C1 segment of cervical spinal cord (tissue), 14 donors: ENCODE results near the gene PEMT.
A peak's percentile ranks its signal among the peaks of the same experiment; 100 is the strongest.
"Not testable (repeated sequence)": the region's sequence is repeated elsewhere in the genome, so short reads cannot be mapped to it uniquely, and the experiment has no call there.

ENCODE experiments used
- DNase-seq, 14 donors: peaks; one replicate each; lab custom pipeline; 2025; lab: John Stamatoyannopoulos, UW

PEMT gene

DNA sequence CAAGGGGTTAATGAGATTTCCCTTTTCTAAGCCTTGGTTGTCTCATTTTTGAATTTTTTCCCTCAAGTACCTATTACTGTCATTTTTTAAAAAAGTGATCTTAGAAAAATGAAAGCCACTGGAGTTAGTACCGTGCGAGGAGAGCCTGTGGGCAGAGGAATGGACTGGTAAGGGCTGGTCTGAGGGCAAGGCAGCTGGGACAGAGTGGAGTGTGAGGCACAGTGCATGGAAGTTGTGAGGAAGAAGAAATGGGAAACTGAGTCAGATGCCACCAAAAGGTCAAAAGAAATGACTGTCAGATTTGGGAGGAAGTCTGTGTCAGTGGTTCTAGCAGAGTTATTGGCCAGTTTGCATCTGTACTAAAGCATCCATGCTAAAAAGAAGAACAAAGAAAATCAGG, 103.5 kb downstream of the PEMT start:
- DNase-seq, result no peak

- not testable (repeated sequence) for DNase-seq
Observed at GRCh38 chr17:17486416-17486815, 105.1 kb downstream of the PEMT start.

DNA sequence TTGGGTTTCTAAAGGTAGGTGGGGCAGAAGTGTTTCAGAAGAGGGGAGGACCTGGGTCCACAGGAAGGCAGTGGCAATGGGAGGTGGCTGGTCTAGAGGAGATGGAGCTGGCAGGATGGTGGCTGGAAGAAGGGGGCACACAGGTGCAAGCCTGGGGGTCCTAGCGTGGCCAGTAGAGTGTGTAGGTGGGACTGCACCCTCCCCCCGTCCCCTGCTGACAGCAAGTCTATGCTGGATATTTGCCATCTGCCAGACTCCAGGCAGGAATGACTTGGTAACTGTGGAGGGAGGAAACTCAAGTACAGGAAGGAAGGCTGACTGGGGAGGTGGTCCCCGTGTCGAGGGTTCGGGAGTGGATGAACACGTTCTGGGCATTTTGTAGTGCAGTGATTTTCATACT, 106.1 kb downstream of the PEMT start:
- no peak for DNase-seq

DNA sequence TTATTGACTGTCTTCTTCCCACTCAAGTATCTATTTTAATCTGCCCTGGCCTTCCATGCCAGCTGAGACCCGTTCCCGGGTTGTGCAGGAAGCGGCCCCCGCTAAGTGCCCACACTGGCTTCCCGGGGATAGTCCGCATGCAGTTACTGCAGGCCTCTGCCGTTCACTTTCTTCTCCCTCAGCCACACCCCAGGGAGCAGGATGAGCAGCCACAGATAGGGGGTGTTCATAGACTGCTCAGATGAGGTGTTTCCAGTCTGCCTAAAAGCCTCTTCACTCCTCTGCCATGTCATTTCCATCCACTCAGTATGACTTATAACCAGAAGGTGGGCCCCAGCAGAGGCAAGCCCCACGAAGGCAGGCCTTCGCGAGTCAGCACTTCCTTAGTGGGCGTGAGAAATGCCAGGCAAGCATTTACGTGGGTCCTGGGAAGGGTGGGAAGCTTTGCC, 107.0 kb downstream of the PEMT start:
- DNase-seq, result no peak

DNA sequence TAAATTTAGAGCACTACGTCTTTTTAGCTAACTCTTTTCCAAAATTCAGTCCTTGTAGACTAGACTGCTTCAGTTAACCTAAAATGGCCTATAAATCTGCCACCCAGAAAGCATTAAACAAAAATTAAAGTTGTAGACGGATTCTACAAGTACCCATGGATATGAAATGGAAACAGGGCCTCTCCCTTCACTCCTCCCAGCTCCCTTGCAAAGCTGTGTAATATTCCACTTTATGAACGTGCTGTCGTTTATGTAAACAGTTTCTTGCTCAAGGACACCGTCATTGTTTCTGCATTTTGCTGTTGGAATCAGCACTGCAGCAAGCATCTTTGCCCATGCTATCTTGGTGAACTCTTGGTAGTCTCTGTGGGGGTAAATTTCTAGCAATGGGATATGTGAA, 109.6 kb downstream of the PEMT start:
- DNase-seq, result no peak

- DNase-seq, result no peak
Observed at GRCh38 chr17:17480593-17481148, 110.8 kb downstream of the PEMT start.

GRCh38 chr17:17479209-17479608, 112.3 kb downstream of the PEMT start:
- DNase-seq, result no peak

GRCh38 chr17:17476865-17477467, 114.5 kb downstream of the PEMT start, which contains the start of gene MED9:
TSS of gene MED9 (plus strand) at chr17:17477000. CDS start at chr17:17477042, 42 bp downstream.
- DNase-seq, result peak; percentile 49 to 96 (median 85)

GRCh38 chr17:17474341-17474740, 117.2 kb downstream of the PEMT start:
- no peak for DNase-seq

DNA sequence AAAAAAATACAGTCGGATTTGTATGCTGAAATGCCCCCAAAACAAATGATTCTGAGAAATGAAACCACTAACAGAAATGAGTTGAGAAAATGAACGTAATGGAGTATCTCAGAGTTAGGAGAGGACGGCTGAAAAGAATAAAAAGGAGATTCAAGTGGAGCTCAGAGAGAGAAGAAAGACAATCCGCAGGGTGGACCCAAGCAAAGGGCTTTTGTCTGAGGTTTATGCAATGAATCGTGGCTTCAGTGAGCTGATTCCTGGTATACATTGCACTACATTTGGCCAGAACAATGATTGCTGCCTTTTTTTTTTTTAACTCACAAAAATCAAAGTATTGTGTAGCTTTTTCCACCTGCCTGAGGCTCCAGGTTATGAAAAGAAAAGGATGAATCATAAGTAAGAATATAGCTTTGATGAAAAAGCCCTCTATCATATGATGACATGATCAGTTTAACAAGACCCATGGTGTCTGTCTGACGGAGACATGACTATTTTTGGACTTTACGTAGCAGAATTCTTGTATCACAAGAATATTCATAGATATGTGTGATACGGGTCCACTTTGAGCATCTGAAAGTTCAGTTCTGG, 119.1 kb downstream of the PEMT start:
- no peak for DNase-seq

DNA sequence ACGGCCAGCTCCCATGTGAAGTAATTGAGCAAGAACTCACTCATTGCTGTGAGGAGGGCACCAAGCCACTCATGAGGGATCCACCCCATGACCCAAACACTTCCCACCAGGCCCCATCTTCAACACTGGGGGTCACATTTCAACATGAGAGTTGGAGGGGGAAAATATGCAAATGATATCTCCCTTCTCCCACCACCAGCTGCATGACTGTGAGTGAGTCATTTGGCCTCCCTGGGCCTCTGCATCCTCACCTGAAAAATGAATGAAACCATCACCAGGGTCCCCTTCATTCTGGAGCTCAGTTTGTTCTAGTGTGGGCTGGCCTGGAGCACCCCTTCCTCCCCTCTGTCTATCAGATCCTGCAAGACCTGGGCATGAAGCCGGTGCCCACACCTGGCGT, 121.5 kb downstream of the PEMT start:
- no peak for DNase-seq

DNA sequence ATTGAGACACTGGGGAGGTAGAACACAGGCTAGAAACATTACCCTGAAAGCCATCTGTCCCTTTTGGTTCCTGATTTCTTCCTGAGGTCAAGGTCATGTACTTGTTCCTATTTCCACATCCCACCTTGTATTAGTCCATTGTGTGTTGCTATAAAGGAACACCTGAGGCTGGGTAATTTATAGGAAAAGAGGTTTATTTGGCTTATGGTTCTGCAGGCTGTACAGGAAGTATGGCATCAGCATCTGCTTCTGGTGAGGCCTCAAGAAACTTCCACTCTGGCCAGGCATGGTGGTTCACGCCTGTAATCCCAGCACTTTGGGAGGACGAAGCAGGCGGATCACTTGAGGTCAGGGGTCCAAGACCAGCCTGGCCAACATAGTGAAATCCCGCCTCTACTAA, 122.2 kb downstream of the PEMT start:
- DNase-seq, result no peak

DNA sequence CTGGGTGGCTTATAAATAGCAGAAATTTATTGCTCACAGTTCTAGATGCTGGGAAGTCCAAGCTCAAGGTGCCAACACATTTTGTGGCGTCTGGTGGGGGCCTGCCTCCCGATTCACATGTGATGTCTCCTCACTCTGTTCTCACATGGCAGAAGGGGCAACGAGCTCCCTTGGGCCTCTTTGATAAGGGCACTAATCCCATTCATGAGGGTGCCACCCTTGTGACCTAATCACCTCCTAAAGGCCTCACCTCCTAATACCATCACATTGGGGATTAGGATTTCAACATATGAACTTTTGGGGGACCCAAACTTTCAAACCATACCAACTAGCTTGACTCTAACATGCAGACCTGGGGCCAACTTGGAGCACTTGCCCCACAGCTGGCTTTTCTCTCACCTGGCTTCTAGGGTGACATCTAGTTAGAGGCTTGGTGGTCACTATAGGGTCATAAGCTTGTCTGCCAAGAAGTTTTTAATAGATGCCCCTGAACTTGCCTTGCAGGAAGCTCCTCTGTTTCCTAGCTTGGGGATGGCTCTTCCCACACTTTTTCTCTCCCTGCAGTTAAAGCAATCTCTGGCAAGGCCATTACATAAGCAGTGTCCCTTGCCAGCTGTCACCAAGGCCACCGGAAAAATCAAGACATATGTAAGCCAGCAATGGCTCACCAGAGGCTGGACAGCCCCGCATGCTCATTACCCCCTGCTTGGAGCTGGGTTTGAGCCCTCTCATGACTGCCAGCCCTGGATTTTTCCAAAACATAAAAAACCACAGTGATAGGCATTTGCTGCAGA, 123.1 kb downstream of the PEMT start:
- peak in 5 of 14 donors; percentile 29 to 86 (median 32) for DNase-seq

DNA sequence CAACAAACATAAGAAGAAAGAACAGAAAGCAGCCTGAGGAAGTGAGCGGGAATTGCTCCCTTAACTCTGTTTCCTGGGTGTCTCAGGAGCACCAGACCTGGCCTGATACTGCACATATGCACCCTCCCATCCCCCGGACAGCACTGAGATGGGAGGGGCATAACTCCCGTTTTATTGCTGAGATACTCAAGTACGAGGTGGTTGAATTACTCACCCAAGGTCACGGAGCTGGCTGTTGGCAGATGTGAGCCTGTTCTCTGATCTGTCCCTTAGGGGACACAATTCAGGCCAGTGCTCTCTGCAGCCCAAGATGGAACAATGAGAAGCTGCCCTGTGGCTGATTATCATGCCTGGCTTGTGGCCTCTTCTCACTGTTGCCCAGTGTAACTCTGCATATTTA, 123.8 kb downstream of the PEMT start:
- DNase-seq, result peak in 1 of 14 donors; percentile 30

GRCh38 chr17:17467016-17467415, 124.5 kb downstream of the PEMT start:
- peak in 2 of 14 donors; percentile 13 to 81 for DNase-seq

- peak in 1 of 14 donors; percentile 68 for DNase-seq
Observed at GRCh38 chr17:17466511-17466910, 125.0 kb downstream of the PEMT start.

DNA sequence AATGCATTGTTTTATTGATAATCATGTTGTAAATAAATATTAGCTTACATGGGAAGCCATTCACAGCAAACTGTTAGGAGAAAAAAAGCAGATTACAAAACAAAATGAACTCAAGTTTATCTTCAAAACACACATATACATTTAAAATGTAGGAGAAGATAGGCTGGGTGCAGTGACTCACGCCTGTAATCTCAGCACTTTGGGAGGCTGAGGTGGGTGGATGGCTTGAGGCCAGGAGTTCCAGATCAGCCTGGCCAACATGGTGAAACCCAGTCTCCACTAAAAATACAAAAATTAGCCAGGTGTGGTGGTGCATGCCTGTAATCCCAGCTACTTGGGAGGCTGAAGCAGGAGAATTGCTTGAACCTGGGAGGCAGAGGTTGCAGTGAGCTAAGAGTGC, 125.6 kb downstream of the PEMT start:
- DNase-seq, result not testable (repeated sequence)

DNA sequence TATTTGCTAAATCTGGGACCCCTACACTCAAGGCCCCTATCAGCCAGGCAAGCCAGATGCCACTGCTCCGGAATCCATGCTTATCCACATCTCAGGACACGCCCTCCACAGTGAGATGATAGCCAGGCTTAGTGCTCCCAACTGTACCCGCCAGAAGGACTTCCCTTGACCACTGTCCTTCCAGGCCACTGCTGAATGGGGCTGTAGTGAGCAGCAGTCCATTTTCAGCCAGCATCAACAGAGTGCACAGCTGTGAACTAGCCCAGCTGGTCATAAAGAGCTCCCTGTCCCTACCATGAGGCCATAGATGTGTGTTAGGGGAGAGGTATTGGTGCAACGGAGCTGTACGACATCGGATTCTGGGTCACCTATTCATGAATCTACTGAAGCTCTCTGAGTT, 127.7 kb downstream of the PEMT start:
- DNase-seq, result peak in 4 of 14 donors; percentile 8 to 36 (median 28)

DNA sequence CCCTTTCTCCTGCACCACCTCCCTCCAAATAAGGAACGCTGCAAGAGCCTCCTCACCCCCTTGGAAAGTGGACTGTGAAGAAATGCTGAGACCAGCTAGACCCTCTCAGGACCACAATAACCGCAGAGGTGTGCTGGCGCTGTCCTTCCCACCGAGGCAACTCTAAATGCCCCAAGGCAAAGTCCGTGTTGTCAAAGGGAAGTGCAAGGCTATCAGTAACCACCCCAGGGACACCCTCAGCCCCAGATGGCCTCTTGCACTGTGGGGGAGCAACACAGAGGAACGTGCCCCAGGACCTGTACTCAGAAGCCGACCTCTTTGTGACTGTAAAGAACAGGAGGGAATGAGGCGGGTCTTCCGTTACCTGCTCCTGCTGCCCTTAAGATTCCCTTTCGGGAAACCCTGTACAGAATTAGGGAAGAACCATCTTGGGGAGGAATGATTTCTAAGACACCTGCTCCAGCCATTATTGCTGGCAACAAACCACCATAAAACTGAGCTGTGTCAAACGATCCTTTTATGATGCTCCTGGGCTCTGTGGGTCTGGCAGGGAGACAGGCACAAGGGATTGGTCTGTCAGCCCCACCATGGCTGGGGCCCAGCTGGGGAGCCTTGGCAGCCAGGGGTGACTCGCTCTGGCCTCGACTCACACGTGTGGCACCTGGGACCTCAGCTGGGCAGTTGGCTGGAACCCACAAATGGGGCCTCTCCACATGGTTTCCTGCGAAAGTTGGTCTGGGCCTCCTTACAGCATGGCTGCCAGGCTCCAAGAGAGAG, 129.3 kb downstream of the PEMT start:
- DNase-seq, result no peak

GRCh38 chr17:17460038-17460437, 131.5 kb downstream of the PEMT start:
- DNase-seq, result no peak

DNA sequence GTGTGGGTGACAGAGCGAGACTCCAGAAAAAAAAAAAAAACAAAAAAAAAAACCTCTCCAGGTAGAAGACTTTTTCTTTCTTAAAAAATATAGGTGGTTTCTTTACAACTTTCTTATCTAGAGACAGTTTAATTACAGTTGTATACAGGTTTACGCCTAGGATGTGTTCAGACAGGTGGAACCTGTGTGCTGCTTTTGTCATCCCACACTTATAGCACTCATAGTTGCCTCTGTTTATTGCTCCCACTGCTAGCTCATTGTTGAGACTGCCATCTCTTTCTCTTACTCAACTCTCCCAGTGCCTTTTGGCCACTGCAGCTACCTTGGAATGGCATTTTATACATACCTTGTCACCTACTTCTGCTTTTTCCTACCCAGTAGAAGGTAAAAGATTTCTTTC, 133.8 kb downstream of the PEMT start:
- DNase-seq, result no peak

DNA sequence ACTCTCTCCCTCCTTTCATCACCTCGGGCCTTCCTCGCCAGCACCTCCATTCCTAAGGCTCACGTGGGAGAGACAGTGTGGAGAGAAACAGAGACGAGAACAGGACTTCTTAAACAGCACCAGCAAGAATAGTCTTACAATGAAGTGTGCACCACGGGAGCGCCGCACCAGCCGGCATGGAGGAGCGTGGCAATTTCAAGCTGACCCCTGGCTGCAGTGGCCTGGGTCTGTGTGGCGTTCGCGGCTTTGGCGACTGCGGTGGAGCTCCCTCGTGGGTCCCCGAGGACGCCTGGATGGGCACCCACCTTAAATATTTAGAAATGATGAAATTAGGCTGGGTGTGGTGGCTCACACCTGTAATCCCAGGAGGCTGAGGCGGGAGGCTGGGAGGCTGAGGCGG, 135.3 kb downstream of the PEMT start:
- no peak for DNase-seq
